K562 (cell line): ENCODE results near the gene SEC22C. TPM values are rescaled to one million over a fixed set of nuclear protein-coding genes. Genes with fewer than 3 reads are reported as not detected.

Experiments
- ATAC-seq: fragments of 200-7000 bp; cut with Tn5 transposase; 3 replicates; pipeline ENCODE4 v1.9.1; 2020; ENCODE audit warnings: moderate library complexity
- BruUV-seq: library from RNA; stranded (reverse); fragments of 400-500 nt; replicated peaks from 2 replicates; lab custom pipeline; 2021; lab: Mats Ljungman, UMichigan
- CTCF ChIA-PET: fragments of 300-600 bp; formaldehyde crosslinking; extraction: SDS; loops from one replicate; lab custom pipeline; 2021; ENCODE audit warnings: low intra/inter-chr PET ratio; lab: Yijun Ruan, JAX
- POLR2A ChIA-PET: fragments of 300-600, 350-650 bp; sonication (Branson Sonifier 250); formaldehyde crosslinking; extraction: SDS; loops from one replicate; lab custom pipeline; 2021; ENCODE audit warnings: antibody characterized with exemption, inconsistent platforms; lab: Yijun Ruan, JAX
- DNase-seq, 4 experiments: peaks; one replicate each; pipeline versions ENCODE4 v3.0.0 to v3.0.0-alpha.2; 2011 to 2018; ENCODE audit warnings: low spot score in 3 of 4, mixed read lengths in 3 of 4; ENCODE audit errors: extremely low read depth in 1 of 4
- FAIRE-seq: peaks from 2 replicates; lab custom pipeline; 2011; peaks lifted over from hg19 to GRCh38; lab: Jason Lieb, UNC
- H2AFZ ChIP-seq: 2 replicates; pipeline ENCODE4 v1.6.0; 2011; ENCODE audit warnings: low read depth, low read length, control low read depth, inconsistent platforms
- H3K27ac ChIP-seq: fragments of 200-600 bp; 3 replicates; pipeline ENCODE4 v1.8.0; 2011; ENCODE audit warnings: low read depth, mild to moderate bottlenecking, control low read depth, inconsistent platforms, low read length, moderate library complexity, mixed read lengths; ENCODE audit errors: extremely low read depth
- H3K27me3 ChIP-seq, 2 experiments: fragments of 300-600 bp in 1 of 2; 2 replicates in 1 of 2; 3 replicates in 1 of 2; pipeline versions ENCODE4 v1.6.0 to v1.8.0; 2011; ENCODE audit warnings: inconsistent platforms in 2 of 2, low read length in 2 of 2, mild to moderate bottlenecking in 1 of 2, mixed read lengths in 1 of 2, moderate library complexity in 1 of 2; ENCODE audit not compliant: control insufficient read depth in 2 of 2, insufficient read depth in 2 of 2
- H3K36me3 ChIP-seq: fragments of 300-600 bp; 3 replicates; pipeline ENCODE4 v1.8.0; 2011; ENCODE audit warnings: mild to moderate bottlenecking, low read length, inconsistent platforms; ENCODE audit not compliant: control insufficient read depth, insufficient read depth
- H3K4me1 ChIP-seq, 2 experiments: fragments of 200-600 bp in 1 of 2; replicated peaks in 1 of 2; 2 replicates in 1 of 2; 3 replicates in 1 of 2; pipeline versions ENCODE4 v1.5.1 to v1.8.0; 2011; ENCODE audit warnings: inconsistent platforms in 2 of 2, low read length in 2 of 2, mild to moderate bottlenecking in 1 of 2, mixed read lengths in 1 of 2, moderate library complexity in 1 of 2; ENCODE audit not compliant: control insufficient read depth in 2 of 2, insufficient read depth in 2 of 2
- H3K4me2 ChIP-seq: 2 replicates; pipeline ENCODE4 v1.6.1; 2011; ENCODE audit warnings: low read length, control low read depth, inconsistent platforms, mixed read lengths; ENCODE audit not compliant: insufficient read depth
- H3K4me3 ChIP-seq: fragments of 200-600 bp; sonication (generic), shearing (Covaris generic); 2 replicates; pipeline ENCODE4 v1.5.1; 2016; ENCODE audit warnings: control low read depth, inconsistent platforms
- H3K79me2 ChIP-seq: fragments of 200-600 bp; 3 replicates; pipeline ENCODE4 v1.8.0; 2011; ENCODE audit warnings: low read length, inconsistent platforms; ENCODE audit not compliant: control insufficient read depth, insufficient read depth
- H3K9ac ChIP-seq, 2 experiments: 2 replicates each; pipeline versions ENCODE4 v1.6.0 to v1.6.1; 2011; ENCODE audit warnings: low read depth in 2 of 2, low read length in 2 of 2, control low read depth in 1 of 2, inconsistent platforms in 1 of 2, mild to moderate bottlenecking in 1 of 2, mixed read lengths in 1 of 2; ENCODE audit not compliant: insufficient read depth in 1 of 2
- H3K9me1 ChIP-seq: one replicate; pipeline ENCODE4 v1.6.0; 2011; ENCODE audit warnings: inconsistent platforms, mild to moderate bottlenecking, low read length, moderate library complexity; ENCODE audit not compliant: control insufficient read depth, insufficient read depth
- H3K9me3 ChIP-seq: replicated peaks from 2 replicates; pipeline ENCODE4 v1.5.1; 2011; ENCODE audit warnings: low read depth, low read length, inconsistent platforms; ENCODE audit not compliant: control insufficient read depth, insufficient read depth
- H4K20me1 ChIP-seq: replicated peaks from 2 replicates; pipeline ENCODE4 v1.6.1; 2011; ENCODE audit warnings: low read length, inconsistent platforms, mixed read lengths; ENCODE audit not compliant: control insufficient read depth, insufficient read depth
- ASH1L ChIP-seq: fragments of 450-650 bp; IDR thresholded peaks from 2 replicates; pipeline ENCODE4 v1.6.1; 2018; ENCODE audit warnings: borderline replicate concordance, mild to moderate bottlenecking, low read depth; ENCODE audit not compliant: partially characterized antibody
- E2F3 ChIP-seq: fragments of 250-450 bp; sonication (Bioruptor Pico); IDR thresholded peaks from 2 replicates; pipeline ENCODE4 v1.4.0; 2020; ENCODE audit warnings: mild to moderate bottlenecking
- FOXK2 ChIP-seq, 2 experiments: fragments of 450-650 bp; IDR thresholded peaks in 1 of 2; conservative IDR thresholded peaks in 1 of 2; 2 replicates each; pipeline ENCODE4 v1.6.1; 2016; ENCODE audit warnings: low read depth in 2 of 2, mild to moderate bottlenecking in 1 of 2
- MAFF ChIP-seq: IDR thresholded peaks from 2 replicates; pipeline ENCODE4 v1.6.1; 2012; ENCODE audit warnings: low read length, improper control_type of control experiment
- NCOA4 ChIP-seq: fragments of 450-650 bp; IDR thresholded peaks from 2 replicates; pipeline ENCODE4 v1.6.1; 2018; ENCODE audit warnings: mild to moderate bottlenecking; ENCODE audit not compliant: partially characterized antibody
- PPARD ChIP-seq: fragments of 250-450 bp; sonication (Bioruptor Pico); IDR thresholded peaks from 2 replicates; pipeline ENCODE4 v1.8.0; 2022; ENCODE audit warnings: inconsistent platforms, mild to moderate bottlenecking, moderate library complexity
- RBM17 ChIP-seq: fragments of 200-400 bp; formaldehyde crosslinking; IDR thresholded peaks from 2 replicates; pipeline ENCODE4 v1.6.1; 2017; ENCODE audit warnings: low read depth, mild to moderate bottlenecking, low read length, borderline replicate concordance
- RBM25 ChIP-seq: fragments of 200-400 bp; formaldehyde crosslinking; IDR thresholded peaks from 2 replicates; pipeline ENCODE4 v1.6.1; 2018; ENCODE audit warnings: low read length, low read depth, moderate library complexity; ENCODE audit not compliant: severe bottlenecking
- RHOXF2B ChIP-seq: fragments of 250-450 bp; sonication (Bioruptor Pico); conservative IDR thresholded peaks from 2 replicates; pipeline ENCODE4 v1.5.1; 2021
- SMC3 ChIP-seq: conservative IDR thresholded peaks from 2 replicates; pipeline ENCODE4 v1.6.1; 2011; ENCODE audit warnings: low read depth, low read length, improper control_type of control experiment; ENCODE audit not compliant: insufficient read depth
- TCF7L2 ChIP-seq: fragments of 150-350 bp; IDR thresholded peaks from 2 replicates; pipeline ENCODE4 v1.6.1; 2016; ENCODE audit warnings: low read depth, mild to moderate bottlenecking, low read length, moderate library complexity
- ZNF174 ChIP-seq: fragments of 250-450 bp; sonication (Bioruptor Pico); IDR thresholded peaks from 2 replicates; pipeline ENCODE4 v1.4.0; 2020; ENCODE audit warnings: mild to moderate bottlenecking
- ZNF354B ChIP-seq: fragments of 250-450 bp; sonication (Bioruptor Pico); IDR thresholded peaks from 2 replicates; pipeline ENCODE4 v1.4.0; 2020
- ZNF384 ChIP-seq: IDR thresholded peaks from 2 replicates; pipeline ENCODE4 v1.6.1; 2012; ENCODE audit warnings: low read depth, low read length, improper control_type of control experiment
- ZNF431 ChIP-seq: sonication (generic); formaldehyde crosslinking; IDR thresholded peaks from 2 replicates; pipeline ENCODE4 v1.8.0; 2022; ENCODE audit warnings: mild to moderate bottlenecking, missing genetic modification reagents
- ZNF778 ChIP-seq: fragments of 450-650 bp; formaldehyde crosslinking; IDR thresholded peaks from 2 replicates; pipeline ENCODE4 v1.4.0; 2020; ENCODE audit warnings: mild to moderate bottlenecking, moderate library complexity
- ZSCAN29 ChIP-seq: fragments of 450-650 bp; IDR thresholded peaks from 2 replicates; pipeline ENCODE4 v1.6.1; 2017
- in situ Hi-C: fragments of 300-500 bp; cut with MboI; formaldehyde crosslinking; loops from 4 replicates; pipeline ENCODE4 v1.15.0; 2018; ENCODE audit warnings: inconsistent platforms, mixed read lengths
- intact Hi-C: fragments of 100-400 bp; cut with micrococcal nuclease; formaldehyde crosslinking; loops from 2 replicates; pipeline ENCODE4 v1.14.2; 2022
- polyA plus RNA-seq, 8 experiments: library from polyadenylated mRNA; depleted of rRNA in 4 of 8; stranded (reverse) in 5 of 8; unstranded in 3 of 8; fragments of >200 nt; fragmentation: Nextera tagmentation in 2 of 8; fragmentation: Illumina TruSeq in 1 of 8; extraction: Ambion mirVana in 2 of 8; extraction: Trizol in 1 of 8; gene quantifications; 2 replicates each; pipeline versions ENCODE4 v1.2.1 to v1.2.3, GENCODE V29; 2011 to 2014; ENCODE audit warnings: inconsistent platforms in 1 of 8, missing spikeins in 1 of 8
- total RNA-seq, 7 experiments: library from RNA; depleted of rRNA in 6 of 7; stranded (reverse); fragments of >200 nt in 6 of 7; fragmentation: Illumina TruSeq in 2 of 7; extraction: Trizol in 2 of 7; gene quantifications; 2 replicates each; pipeline versions ENCODE4 v1.2.1 to v1.2.3, GENCODE V29; 2011 to 2021; ENCODE audit warnings: low replicate concordance in 1 of 7
- TF ChIP-seq, protein P1 (sequence below), 2 experiments: fragments of 450-650 bp; conservative IDR thresholded peaks; 2 replicates each; pipeline ENCODE4 v1.6.1; 2017; ENCODE audit warnings: mild to moderate bottlenecking in 2 of 2, moderate library complexity in 2 of 2
- TF ChIP-seq, protein P2 (sequence below): fragments of 450-650 bp; IDR thresholded peaks from 2 replicates; pipeline ENCODE4 v1.6.1; 2018; ENCODE audit warnings: mild to moderate bottlenecking, low read depth; ENCODE audit not compliant: partially characterized antibody

SEC22C gene
- total and polyA plus RNA-seq, 9 of the 15 experiments (the other 6 are each of a cell fraction or from before 2014, with no cell fraction given) = 35.6 to 68.4 (median 50.7) TPM

DNA sequence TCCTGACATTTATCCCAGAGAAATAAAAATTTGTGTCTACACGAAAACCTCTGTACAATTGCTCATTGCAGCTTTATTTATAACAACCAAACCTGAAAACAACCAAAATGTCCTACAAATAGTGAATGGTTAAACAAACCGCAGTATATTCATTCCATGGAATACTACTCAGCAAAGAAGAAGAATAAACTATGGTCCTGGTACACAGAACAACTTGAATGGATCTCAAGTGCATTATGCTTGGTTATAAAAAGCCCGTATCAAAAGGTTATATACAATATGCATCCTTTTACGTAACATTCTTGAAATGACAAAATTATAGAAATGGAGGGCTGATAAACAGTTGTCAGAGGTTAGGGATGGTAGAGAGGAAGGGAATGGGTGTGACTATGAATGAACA, 3.7 kb downstream of the SEC22C start (continued):
- TF ChIP-seq, protein P1, sequence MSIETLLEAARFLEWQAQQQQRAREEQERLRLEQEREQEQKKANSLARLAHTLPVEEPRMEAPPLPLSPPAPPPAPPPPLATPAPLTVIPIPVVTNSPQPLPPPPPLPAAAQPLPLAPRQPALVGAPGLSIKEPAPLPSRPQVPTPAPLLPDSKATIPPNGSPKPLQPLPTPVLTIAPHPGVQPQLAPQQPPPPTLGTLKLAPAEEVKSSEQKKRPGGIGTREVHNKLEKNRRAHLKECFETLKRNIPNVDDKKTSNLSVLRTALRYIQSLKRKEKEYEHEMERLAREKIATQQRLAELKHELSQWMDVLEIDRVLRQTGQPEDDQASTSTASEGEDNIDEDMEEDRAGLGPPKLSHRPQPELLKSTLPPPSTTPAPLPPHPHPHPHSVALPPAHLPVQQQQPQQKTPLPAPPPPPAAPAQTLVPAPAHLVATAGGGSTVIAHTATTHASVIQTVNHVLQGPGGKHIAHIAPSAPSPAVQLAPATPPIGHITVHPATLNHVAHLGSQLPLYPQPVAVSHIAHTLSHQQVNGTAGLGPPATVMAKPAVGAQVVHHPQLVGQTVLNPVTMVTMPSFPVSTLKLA (conservative IDR thresholded peaks at IDR 0.05) = no peak

DNA sequence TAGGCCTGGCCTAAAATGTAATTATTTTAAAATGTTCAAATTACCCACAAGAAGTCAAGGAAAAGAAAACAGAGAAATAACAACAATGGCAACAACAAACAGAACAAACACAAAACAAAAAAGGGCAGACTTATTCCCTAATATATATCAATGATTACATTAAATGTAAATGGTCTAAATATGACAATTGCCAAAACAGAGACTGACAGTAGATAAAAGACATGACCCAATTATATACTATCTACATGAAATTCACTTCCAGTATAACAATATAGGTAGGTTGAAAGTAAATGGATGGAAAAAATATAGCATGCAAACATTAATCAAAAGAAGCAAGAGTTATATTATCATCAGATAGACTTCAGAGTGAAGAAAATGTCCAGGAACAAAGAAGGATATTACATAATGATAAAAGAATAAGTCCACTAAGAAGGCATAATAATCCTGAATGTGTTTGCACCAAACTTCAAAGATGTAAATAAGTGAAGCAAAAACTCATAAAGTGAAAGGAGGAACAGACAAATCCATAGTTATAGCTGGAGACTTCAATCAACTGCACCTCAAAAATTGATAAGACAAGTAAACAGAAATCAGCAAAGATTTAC, 6.5 kb downstream of the SEC22C start:
- DNase-seq (no peak), ATAC-seq (no peak), FAIRE-seq (no peak)
- Histone ChIP-seq H3K4me1 (peaks cover 0 to 3% of the 10 kb centered on the region in 2 experiments; a peak in 2 of 5 replicates), H3K36me3 (peaks cover 10% of the 10 kb centered on the region; the same call in 1 of the 3 replicates), H3K9me3 (no peaks in the 10 kb centered on the region), H3K9ac (no peak overlapping the region), H3K4me3 (no peak overlapping the region), H2AFZ (no peak overlapping the region), H3K27ac (no peak overlapping the region), H4K20me1 (no peaks in the 10 kb centered on the region), H3K4me2 (no peak overlapping the region), H3K9me1 (no peaks in the 10 kb centered on the region), H3K79me2 (peaks cover 60% of the 10 kb centered on the region), H3K27me3 (no peaks in the 10 kb centered on the region)
- ChIA-PET CTCF (interaction anchor here (0.8 kb wide), 1 partner anchor 60 kb away, joined by 3 read pairs; no protein-coding TSS in a partner anchor), POLR2A (interaction anchor here (1.2 kb wide), 1 partner anchor 22 kb away, joined by 3 read pairs; no protein-coding TSS in a partner anchor)
- in situ Hi-C loops (loop anchor here (10.0 kb wide), 1 partner anchor 170 kb away; no protein-coding TSS in a partner anchor), intact Hi-C loops (loop anchor here (10.0 kb wide), 2 partner anchors 260 to 310 kb away; no protein-coding TSS in a partner anchor)
- BruUV-seq = no TSS peak
- TF ChIP-seq ASH1L (no peak), SMC3 (no peak), MAFF (no peak), ZSCAN29 (no peak), ZNF354B (CRISPR knock-in tag) (peak; percentile 80), ZNF431 (no peak), RHOXF2B (CRISPR knock-in tag) (no peak), TCF7L2 (no peak), E2F3 (no peak), FOXK2 (conservative IDR thresholded peaks at IDR 0.05 in 1 of 2, IDR thresholded peaks at IDR 0.05 in 1 of 2; ENCODE audit: low read depth in 2 of 2) (no peak), ZNF174 (no peak), RBM17 (no peak), ZNF778 (CRISPR knock-in tag) (no peak), RBM25 (peak; percentile 40), PPARD (CRISPR knock-in tag) (no peak), NCOA4 (no peak), ZNF384 (no peak)
- TF ChIP-seq, protein P2, sequence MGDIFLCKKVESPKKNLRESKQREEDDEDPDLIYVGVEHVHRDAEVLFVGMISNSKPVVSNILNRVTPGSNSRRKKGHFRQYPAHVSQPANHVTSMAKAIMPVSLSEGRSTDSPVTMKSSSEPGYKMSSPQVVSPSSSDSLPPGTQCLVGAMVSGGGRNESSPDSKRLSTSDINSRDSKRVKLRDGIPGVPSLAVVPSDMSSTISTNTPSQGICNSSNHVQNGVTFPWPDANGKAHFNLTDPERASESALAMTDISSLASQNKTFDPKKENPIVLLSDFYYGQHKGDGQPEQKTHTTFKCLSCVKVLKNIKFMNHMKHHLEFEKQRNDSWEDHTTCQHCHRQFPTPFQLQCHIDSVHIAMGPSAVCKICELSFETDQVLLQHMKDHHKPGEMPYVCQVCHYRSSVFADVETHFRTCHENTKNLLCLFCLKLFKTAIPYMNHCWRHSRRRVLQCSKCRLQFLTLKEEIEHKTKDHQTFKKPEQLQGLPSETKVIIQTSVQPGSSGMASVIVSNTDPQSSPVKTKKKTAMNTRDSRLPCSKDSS = peak; percentile 27
